ENCODE results near the gene CHAT. TPM values are rescaled to one million over a fixed set of nuclear protein-coding genes. Genes with fewer than 3 reads are reported as not detected.

Gene CHAT
- total RNA-seq, 1 experiment from 2014 or later: not detected

DNA sequence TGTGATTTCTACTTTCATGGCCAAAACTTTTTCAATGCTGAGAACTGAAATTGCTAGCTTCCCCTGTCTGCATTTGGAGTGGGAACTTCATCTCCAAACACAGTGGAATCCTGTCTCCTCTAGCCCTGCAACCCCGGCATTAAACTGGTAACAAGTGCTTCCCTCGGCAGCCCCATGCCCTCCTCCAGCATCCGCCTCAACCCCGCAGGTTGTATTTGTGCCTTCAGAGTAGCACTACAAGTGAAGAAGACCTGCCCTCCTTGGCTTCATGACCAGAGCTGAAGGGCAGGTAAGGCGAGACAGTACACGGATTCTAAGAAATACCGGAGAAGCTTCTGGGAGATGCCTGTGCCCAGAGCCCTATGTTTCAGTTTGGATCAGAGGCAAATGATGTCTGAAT, 82.5 kb downstream of the CHAT start:
- Histone ChIP-seq H3K4me1 (ENCODE audit: control insufficient read depth in 1 of 2, insufficient read depth in 2 of 2, low read length in 2 of 2) (no peaks in the 10 kb centered on the region), H3K9me3 (ENCODE audit: control insufficient read depth in 1 of 2, insufficient read depth in 1 of 2, low read depth in 1 of 2, low read length in 2 of 2) (no peaks in the 10 kb centered on the region), H3K79me2 (ENCODE audit: insufficient read depth, low read length) (no peaks in the 10 kb centered on the region), H3K9ac (ENCODE audit: low read length) (no peak overlapping the region), H3K27me3 (ENCODE audit: insufficient read depth, low read length) (peaks cover 22% of the 10 kb centered on the region; the same call in 1 of the 2 replicates), H4K20me1 (ENCODE audit: insufficient read depth) (no peaks in the 10 kb centered on the region), H3K4me3 (replicated peaks in 1 of 2; ENCODE audit: low read depth in 1 of 2, low read length in 2 of 2) (no peak overlapping the region), H3K27ac (ENCODE audit: low read depth, low read length) (no peak overlapping the region), H3K36me3 (ENCODE audit: control insufficient read depth in 1 of 2, insufficient read depth in 2 of 2, low read length in 2 of 2) (no peaks in the 10 kb centered on the region), H3K4me2 (ENCODE audit: low read length) (no peak overlapping the region), H2AFZ (ENCODE audit: low read depth, low read length, poor library complexity, severe bottlenecking) (no peak overlapping the region), H3K9me2 (ENCODE audit: insufficient read depth) (no peaks in the 10 kb centered on the region)
- ChIA-PET POLR2A (no interaction called here), RAD21 (ENCODE audit: low non-redundant PET in 1 of 2, low total read pairs in 2 of 2, uncharacterized antibody in 2 of 2, unreplicated experiment in 2 of 2) (no interaction called here), CTCF (no interaction called here)
- no TSS peak for BruUV-seq (replicated peaks)
- ATAC-seq: no peak
- intact Hi-C loops (cut with micrococcal nuclease): no loop called here
- no peak for DNase-seq (ENCODE audit: low read depth, low spot score)
- TF ChIP-seq ELF1 (IDR thresholded peaks at IDR 0.05; ENCODE audit: borderline replicate concordance, low read depth): no peak
- TF ChIP-seq, protein P1, sequence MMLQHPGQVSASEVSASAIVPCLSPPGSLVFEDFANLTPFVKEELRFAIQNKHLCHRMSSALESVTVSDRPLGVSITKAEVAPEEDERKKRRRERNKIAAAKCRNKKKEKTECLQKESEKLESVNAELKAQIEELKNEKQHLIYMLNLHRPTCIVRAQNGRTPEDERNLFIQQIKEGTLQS (IDR thresholded peaks at IDR 0.05): no peak
- no peak for TF ChIP-seq SIN3A (IDR thresholded peaks at IDR 0.05; ENCODE audit: low read depth)

DNA sequence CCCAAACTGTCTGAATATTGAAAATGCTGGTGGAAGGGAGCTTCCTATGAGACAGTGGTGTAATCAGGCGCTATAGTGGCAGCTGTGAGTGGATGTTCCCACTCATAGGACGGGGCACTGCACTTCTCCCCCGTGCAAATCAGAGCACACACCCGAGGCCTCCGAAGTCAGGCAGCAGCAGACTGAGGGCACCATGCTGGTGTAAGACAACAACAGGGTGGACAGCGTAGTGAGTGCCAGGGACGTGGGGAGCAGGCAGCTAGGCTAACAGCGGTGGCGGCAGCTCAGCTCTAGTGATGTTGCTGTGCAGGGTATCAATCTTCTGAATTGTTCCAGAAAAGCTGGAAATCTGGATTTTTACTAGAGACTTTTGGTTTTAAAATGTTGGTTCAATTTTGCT, 84.8 kb downstream of the CHAT start:
- CTCF ChIA-PET: interaction anchor here (1.3 kb wide), 1 partner anchor 577 kb away, joined by 3 read pairs; no protein-coding TSS in a partner anchor
- H3K4me3 ChIP-seq (replicated peaks in 1 of 2; ENCODE audit: low read depth in 1 of 2, low read length in 2 of 2): no peak overlapping the region
- H3K27me3 ChIP-seq (ENCODE audit: insufficient read depth, low read length): peaks cover 10% of the 10 kb centered on the region; the same call in 1 of the 2 replicates
- no peak overlapping the region for H3K4me2 ChIP-seq (ENCODE audit: low read length)
- POLR2A ChIA-PET: no interaction called here
- RAD21 ChIA-PET (ENCODE audit: low non-redundant PET in 1 of 2, low total read pairs in 2 of 2, uncharacterized antibody in 2 of 2, unreplicated experiment in 2 of 2): no interaction called here
- no peaks in the 10 kb centered on the region for H3K79me2 ChIP-seq (ENCODE audit: insufficient read depth, low read length)
- BruUV-seq (replicated peaks): no TSS peak
- no peaks in the 10 kb centered on the region for H4K20me1 ChIP-seq (ENCODE audit: insufficient read depth)
- no peaks in the 10 kb centered on the region for H3K4me1 ChIP-seq (ENCODE audit: control insufficient read depth in 1 of 2, insufficient read depth in 2 of 2, low read length in 2 of 2)
- ATAC-seq (no peak), DNase-seq (ENCODE audit: low read depth, low spot score) (no peak)
- no peak overlapping the region for H3K27ac ChIP-seq (ENCODE audit: low read depth, low read length)
- H2AFZ ChIP-seq (ENCODE audit: low read depth, low read length, poor library complexity, severe bottlenecking): no peak overlapping the region
- H3K36me3 ChIP-seq (ENCODE audit: control insufficient read depth in 1 of 2, insufficient read depth in 2 of 2, low read length in 2 of 2): no peaks in the 10 kb centered on the region
- intact Hi-C loops (cut with micrococcal nuclease): no loop called here
- no peak overlapping the region for H3K9ac ChIP-seq (ENCODE audit: low read length)
- no peaks in the 10 kb centered on the region for H3K9me2 ChIP-seq (ENCODE audit: insufficient read depth)
- H3K9me3 ChIP-seq (ENCODE audit: control insufficient read depth in 1 of 2, insufficient read depth in 1 of 2, low read depth in 1 of 2, low read length in 2 of 2): no peaks in the 10 kb centered on the region
- TF ChIP-seq, protein P2, sequence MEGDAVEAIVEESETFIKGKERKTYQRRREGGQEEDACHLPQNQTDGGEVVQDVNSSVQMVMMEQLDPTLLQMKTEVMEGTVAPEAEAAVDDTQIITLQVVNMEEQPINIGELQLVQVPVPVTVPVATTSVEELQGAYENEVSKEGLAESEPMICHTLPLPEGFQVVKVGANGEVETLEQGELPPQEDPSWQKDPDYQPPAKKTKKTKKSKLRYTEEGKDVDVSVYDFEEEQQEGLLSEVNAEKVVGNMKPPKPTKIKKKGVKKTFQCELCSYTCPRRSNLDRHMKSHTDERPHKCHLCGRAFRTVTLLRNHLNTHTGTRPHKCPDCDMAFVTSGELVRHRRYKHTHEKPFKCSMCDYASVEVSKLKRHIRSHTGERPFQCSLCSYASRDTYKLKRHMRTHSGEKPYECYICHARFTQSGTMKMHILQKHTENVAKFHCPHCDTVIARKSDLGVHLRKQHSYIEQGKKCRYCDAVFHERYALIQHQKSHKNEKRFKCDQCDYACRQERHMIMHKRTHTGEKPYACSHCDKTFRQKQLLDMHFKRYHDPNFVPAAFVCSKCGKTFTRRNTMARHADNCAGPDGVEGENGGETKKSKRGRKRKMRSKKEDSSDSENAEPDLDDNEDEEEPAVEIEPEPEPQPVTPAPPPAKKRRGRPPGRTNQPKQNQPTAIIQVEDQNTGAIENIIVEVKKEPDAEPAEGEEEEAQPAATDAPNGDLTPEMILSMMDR (IDR thresholded peaks at IDR 0.05 in 2 of 3, conservative IDR thresholded peaks at IDR 0.05 in 1 of 3; ENCODE audit: borderline replicate concordance in 1 of 3, insufficient read depth in 1 of 3, low read depth in 2 of 3, low read length in 2 of 3): no peak
- TF ChIP-seq, protein P3, sequence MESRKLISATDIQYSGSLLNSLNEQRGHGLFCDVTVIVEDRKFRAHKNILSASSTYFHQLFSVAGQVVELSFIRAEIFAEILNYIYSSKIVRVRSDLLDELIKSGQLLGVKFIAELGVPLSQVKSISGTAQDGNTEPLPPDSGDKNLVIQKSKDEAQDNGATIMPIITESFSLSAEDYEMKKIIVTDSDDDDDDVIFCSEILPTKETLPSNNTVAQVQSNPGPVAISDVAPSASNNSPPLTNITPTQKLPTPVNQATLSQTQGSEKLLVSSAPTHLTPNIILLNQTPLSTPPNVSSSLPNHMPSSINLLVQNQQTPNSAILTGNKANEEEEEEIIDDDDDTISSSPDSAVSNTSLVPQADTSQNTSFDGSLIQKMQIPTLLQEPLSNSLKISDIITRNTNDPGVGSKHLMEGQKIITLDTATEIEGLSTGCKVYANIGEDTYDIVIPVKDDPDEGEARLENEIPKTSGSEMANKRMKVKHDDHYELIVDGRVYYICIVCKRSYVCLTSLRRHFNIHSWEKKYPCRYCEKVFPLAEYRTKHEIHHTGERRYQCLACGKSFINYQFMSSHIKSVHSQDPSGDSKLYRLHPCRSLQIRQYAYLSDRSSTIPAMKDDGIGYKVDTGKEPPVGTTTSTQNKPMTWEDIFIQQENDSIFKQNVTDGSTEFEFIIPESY (IDR thresholded peaks at IDR 0.05; ENCODE audit: extremely low read depth, insufficient replicate concordance, low read length): no peak
- TF ChIP-seq FOSL1 (IDR thresholded peaks at IDR 0.05; ENCODE audit: low read depth) (no peak), TCF7L2 (IDR thresholded peaks at IDR 0.05; ENCODE audit: borderline replicate concordance, extremely low read depth, insufficient read depth, insufficient read length) (no peak), POLR2AphosphoS5 (IDR thresholded peaks at IDR 0.05; ENCODE audit: low read depth, low read length) (no peak), SP1 (IDR thresholded peaks at IDR 0.05; ENCODE audit: low read depth) (no peak), EZH2phosphoT487 (IDR thresholded peaks at IDR 0.05; ENCODE audit: borderline replicate concordance) (no peak), ELF1 (IDR thresholded peaks at IDR 0.05; ENCODE audit: borderline replicate concordance, low read depth) (no peak), POLR2A (IDR thresholded peaks at IDR 0.05; ENCODE audit: borderline replicate concordance, extremely low read depth, insufficient read depth, insufficient read length) (no peak)
- TF ChIP-seq, protein P4, sequence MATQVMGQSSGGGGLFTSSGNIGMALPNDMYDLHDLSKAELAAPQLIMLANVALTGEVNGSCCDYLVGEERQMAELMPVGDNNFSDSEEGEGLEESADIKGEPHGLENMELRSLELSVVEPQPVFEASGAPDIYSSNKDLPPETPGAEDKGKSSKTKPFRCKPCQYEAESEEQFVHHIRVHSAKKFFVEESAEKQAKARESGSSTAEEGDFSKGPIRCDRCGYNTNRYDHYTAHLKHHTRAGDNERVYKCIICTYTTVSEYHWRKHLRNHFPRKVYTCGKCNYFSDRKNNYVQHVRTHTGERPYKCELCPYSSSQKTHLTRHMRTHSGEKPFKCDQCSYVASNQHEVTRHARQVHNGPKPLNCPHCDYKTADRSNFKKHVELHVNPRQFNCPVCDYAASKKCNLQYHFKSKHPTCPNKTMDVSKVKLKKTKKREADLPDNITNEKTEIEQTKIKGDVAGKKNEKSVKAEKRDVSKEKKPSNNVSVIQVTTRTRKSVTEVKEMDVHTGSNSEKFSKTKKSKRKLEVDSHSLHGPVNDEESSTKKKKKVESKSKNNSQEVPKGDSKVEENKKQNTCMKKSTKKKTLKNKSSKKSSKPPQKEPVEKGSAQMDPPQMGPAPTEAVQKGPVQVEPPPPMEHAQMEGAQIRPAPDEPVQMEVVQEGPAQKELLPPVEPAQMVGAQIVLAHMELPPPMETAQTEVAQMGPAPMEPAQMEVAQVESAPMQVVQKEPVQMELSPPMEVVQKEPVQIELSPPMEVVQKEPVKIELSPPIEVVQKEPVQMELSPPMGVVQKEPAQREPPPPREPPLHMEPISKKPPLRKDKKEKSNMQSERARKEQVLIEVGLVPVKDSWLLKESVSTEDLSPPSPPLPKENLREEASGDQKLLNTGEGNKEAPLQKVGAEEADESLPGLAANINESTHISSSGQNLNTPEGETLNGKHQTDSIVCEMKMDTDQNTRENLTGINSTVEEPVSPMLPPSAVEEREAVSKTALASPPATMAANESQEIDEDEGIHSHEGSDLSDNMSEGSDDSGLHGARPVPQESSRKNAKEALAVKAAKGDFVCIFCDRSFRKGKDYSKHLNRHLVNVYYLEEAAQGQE (IDR thresholded peaks at IDR 0.05; ENCODE audit: low read depth): no peak

All from HCT116 (cell line).